NB4 (cell line): ENCODE results near the gene ASAP3.

Source experiments
- DNase-seq: peaks from one replicate; pipeline ENCODE4 v3.0.0; 2010; ENCODE audit warnings: low read depth
- H3K4me3 ChIP-seq: one replicate; pipeline ENCODE4 v1.5.1; 2011; ENCODE audit warnings: mild to moderate bottlenecking, low read depth, low read length, moderate library complexity
- CTCF ChIP-seq: IDR thresholded peaks from one replicate; pipeline ENCODE4 v1.5.1; 2012; ENCODE audit warnings: low read depth, low read length
- MAX ChIP-seq: IDR thresholded peaks from 2 replicates; pipeline ENCODE4 v1.6.1; 2011; ENCODE audit warnings: low read depth, low read length
- MYC ChIP-seq: IDR thresholded peaks from 2 replicates; pipeline ENCODE4 v1.6.1; 2011; ENCODE audit warnings: low read depth, low read length
- POLR2A ChIP-seq: IDR thresholded peaks from 2 replicates; pipeline ENCODE4 v1.6.1; 2011; ENCODE audit warnings: mild to moderate bottlenecking; ENCODE audit not compliant: insufficient read length; ENCODE audit errors: extremely low read depth

ASAP3 gene

GRCh38 chr1:23459338-23459757 lies 24.6 kb downstream of the ASAP3 start:
- H3K4me3 ChIP-seq = no peak overlapping the region
- no peak for DNase-seq
- TF ChIP-seq MAX (no peak), POLR2A (no peak), CTCF (no peak), MYC (no peak)

GRCh38 chr1:23456226-23456625 lies 27.8 kb downstream of the ASAP3 start:
- H3K4me3 ChIP-seq = no peak overlapping the region
- peak; percentile 51 for DNase-seq
- no peak for TF ChIP-seq MYC
- no peak for TF ChIP-seq POLR2A

- no peak for DNase-seq
- TF ChIP-seq POLR2A = no peak
- no peak for TF ChIP-seq MAX
- no peak for TF ChIP-seq CTCF
- no peak for TF ChIP-seq MYC
- H3K4me3 ChIP-seq = no peak overlapping the region
Measured at GRCh38 chr1:23453455-23454000, 30.5 kb downstream of the ASAP3 start.

- no peak for TF ChIP-seq CTCF
- TF ChIP-seq MYC = no peak
- TF ChIP-seq MAX = no peak
- no peak for TF ChIP-seq POLR2A
- no peak overlapping the region for H3K4me3 ChIP-seq
- peak; percentile 71 for DNase-seq
Measured at GRCh38 chr1:23452011-23452411, 32.0 kb downstream of the ASAP3 start.

- no peak for TF ChIP-seq MYC
- DNase-seq = no peak
Measured at GRCh38 chr1:23451441-23451840, 32.5 kb downstream of the ASAP3 start.

GRCh38 chr1:23450894-23451293 lies 33.1 kb downstream of the ASAP3 start:
- no peak overlapping the region for H3K4me3 ChIP-seq
- no peak for DNase-seq
- no peak for TF ChIP-seq CTCF
- no peak for TF ChIP-seq MAX
- no peak for TF ChIP-seq MYC

More at GRCh38 chr1:23451441-23451840, 32.5 kb downstream of the ASAP3 start:
- no peak overlapping the region for H3K4me3 ChIP-seq

GRCh38 chr1:23449958-23450357 lies 34.0 kb downstream of the ASAP3 start:
- no peak overlapping the region for H3K4me3 ChIP-seq
- TF ChIP-seq MYC = no peak
- no peak for DNase-seq
